SK-N-MC (cell line): Measurements from ENCODE around the gene AP4E1.

Experiments
- EZH2 ChIP-seq: fragments of 200-600 bp; sonication (generic); IDR thresholded peaks from one replicate; pipeline ENCODE4 v1.6.1; 2017; ENCODE audit warnings: antibody characterized with exemption
- POLR2AphosphoS5 ChIP-seq: IDR thresholded peaks from 2 replicates; pipeline ENCODE4 v1.6.1; 2012; ENCODE audit warnings: mild to moderate bottlenecking, low read depth, low read length, borderline replicate concordance

- TF ChIP-seq POLR2AphosphoS5 (no peak), EZH2 (no peak)
Observed at GRCh38 chr15:50964075-50964474, 55.6 kb downstream of the AP4E1 start.
